Heart left ventricle (tissue), 13 donors: Measurements from ENCODE around the gene PACS2.

Experiments used
- CTCF ChIP-seq, 12 donors: fragments of 200-600 bp; sonication (generic) in 4 of 12; IDR thresholded peaks; one replicate each; pipeline versions ENCODE4 v1.5.0 to v1.8.0; 2018 to 2022; ENCODE audit warnings: antibody characterized with exemption in 12 of 12, mild to moderate bottlenecking in 5 of 12
- POLR2A ChIP-seq, 2 donors: fragments of 450-650 bp; IDR thresholded peaks; one replicate each; pipeline ENCODE4 v1.6.1; 2017; ENCODE audit warnings: antibody characterized with exemption in 2 of 2, mild to moderate bottlenecking in 2 of 2, moderate library complexity in 2 of 2
- donor health status: ischemic (EF 13 %, LVEDD 7.1; RV severe dilation, severe dysfunction).
- donor health status: DM: no; HTN: yes; CAD: no.
- donor health status: DM: no; HTN: no; CAD: no.
- donor health status: ischemic (EF 25% LVEDD 6.9; RV normal size, moderate dysfunction).
- donor health status: ischemic (EF 25% LVEDD 5.7; RV mildly dilated, moderate dysfunction).
- donor health status: ischemic (EF 35%, LVEDD 5.7; RV mildly dilated, moderate dysfunction).
- donor health status: nonischemic (EF 11% LVEDD 7.7; RV severe dilation, severe dysfunction).
- donor health status: DM: yes; HTN: yes; CAD: no.
- donor health status: PGD.
- donor health status: ischemic (EF 29% LVEDD 5.4; RV normal size, mild dysfunction).
- donor health status: nonischemic (EF 23%, LVEDD 6.1; RV moderate dilation, normal function).

GRCh38 chr14:105313381-105314286 lies 914 bp upstream of the PACS2 start:
- TF ChIP-seq CTCF (IDR thresholded peaks at IDR 0.05), result no peak
- no peak for TF ChIP-seq POLR2A (IDR thresholded peaks at IDR 0.05)
